ENCODE data around the gene TTC1. TPM values are rescaled to one million over a fixed set of nuclear protein-coding genes. Genes with fewer than 3 reads are reported as not detected.

TTC1 gene
- total and polyA plus RNA-seq, 2 of the 8 experiments (the other 6 are each of a cell fraction or from before 2014, with no cell fraction given) = 25.1 to 63.9 TPM

GRCh38 chr5:159993194-159993593, 15.7 kb upstream of the TTC1 start (continued):
- TF ChIP-seq RAD21 (IDR thresholded peaks at IDR 0.05 in 1 of 2, conservative IDR thresholded peaks at IDR 0.05 in 1 of 2; ENCODE audit: low read depth in 2 of 2, low read length in 2 of 2) (no peak), SP2 (IDR thresholded peaks at IDR 0.05; ENCODE audit: low read length) (no peak), RXRA (IDR thresholded peaks at IDR 0.05; ENCODE audit: insufficient read depth, low read depth, low read length) (no peak), CTCF (IDR thresholded peaks at IDR 0.05; ENCODE audit: control extremely low read depth in 1 of 3, insufficient read depth in 1 of 3, low read depth in 1 of 3, low read length in 3 of 3) (no peak), GTF2F1 (IDR thresholded peaks at IDR 0.05; ENCODE audit: borderline replicate concordance, low read depth, low read length) (no peak), SP4 (IDR thresholded peaks at IDR 0.05; ENCODE audit: low read length) (no peak), POU5F1 (IDR thresholded peaks at IDR 0.05; ENCODE audit: low read depth, low read length) (no peak)
- TF ChIP-seq, protein P1, sequence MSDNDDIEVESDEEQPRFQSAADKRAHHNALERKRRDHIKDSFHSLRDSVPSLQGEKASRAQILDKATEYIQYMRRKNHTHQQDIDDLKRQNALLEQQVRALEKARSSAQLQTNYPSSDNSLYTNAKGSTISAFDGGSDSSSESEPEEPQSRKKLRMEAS (IDR thresholded peaks at IDR 0.05) = no peak

Measured in H1 (cell line).